ENCODE measurements around the gene FLYWCH2.
"Not testable (repeated sequence)": the region's sequence is repeated elsewhere in the genome, so short reads cannot be mapped to it uniquely, and the experiment has no call there.

Gene FLYWCH2

DNA sequence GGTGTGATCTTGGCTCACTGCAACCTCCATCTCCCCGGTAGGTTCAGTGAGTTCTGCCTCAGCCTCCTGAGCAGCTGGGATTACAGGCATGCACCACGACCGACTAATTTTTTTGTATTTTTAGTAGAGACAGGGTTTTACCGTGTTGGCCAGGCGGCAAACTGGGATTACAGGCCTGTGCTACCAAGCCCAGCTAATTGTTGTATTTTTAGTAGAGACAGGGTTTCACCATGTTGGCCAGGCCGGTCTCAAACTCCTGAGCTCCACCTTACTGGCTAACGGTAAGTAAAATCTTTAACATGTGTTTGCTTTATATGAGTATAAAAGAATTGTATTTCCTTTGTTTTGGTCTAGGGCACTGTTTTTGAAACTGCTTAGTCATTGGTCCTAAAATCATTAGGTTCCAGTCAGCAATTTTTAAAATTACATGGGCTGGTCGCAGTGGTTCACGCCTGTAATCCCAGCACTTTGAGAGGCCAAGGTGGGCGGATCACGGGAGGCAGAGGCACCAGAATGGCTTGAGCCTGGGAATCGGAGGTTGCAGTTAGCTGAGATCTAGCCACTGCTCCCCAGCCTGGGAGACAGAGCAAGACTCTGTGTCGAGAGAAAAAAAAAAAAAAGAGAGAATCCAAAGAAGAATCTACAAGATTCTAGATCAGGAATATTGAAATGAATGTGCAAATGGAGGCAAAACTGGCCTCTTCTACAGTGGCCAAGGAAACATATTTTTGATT is 32.3 kb downstream of the FLYWCH2 start:
- no peak for FAIRE-seq

DNA sequence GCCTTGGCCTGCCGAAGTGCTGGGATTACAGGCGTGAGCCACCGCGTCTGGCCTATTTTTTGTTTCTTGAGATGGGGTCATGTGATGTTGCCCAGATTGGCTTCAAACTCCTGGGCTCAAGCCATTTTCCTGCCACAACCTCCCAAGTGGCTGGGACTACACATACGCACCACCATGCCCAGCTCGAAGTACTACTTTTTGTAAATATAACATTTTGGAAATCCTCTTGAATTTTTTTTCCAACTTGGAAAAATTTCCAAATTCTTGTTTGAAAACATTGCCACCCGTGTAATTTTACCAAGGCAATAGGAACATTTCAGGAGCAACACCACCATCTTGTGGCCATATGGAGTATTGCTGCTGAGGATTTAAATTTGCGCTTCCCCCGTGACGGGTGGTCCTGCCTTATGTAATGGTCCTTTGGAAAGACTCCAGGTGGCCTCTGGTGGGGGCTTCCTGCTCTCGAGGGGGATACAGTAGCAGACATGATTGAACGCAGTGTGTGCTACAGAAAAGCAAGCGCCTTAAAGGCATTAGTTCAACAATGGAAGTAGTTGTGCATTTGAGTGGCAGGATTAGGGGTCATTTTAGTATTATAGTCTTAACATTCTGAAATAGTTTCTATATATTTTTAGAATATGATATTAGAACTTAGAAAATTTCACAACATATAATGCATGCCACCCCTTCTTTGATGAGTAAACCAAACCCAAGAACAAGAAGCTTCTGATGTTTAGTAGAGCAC is 36.7 kb downstream of the FLYWCH2 start:
- FAIRE-seq: no peak

DNA sequence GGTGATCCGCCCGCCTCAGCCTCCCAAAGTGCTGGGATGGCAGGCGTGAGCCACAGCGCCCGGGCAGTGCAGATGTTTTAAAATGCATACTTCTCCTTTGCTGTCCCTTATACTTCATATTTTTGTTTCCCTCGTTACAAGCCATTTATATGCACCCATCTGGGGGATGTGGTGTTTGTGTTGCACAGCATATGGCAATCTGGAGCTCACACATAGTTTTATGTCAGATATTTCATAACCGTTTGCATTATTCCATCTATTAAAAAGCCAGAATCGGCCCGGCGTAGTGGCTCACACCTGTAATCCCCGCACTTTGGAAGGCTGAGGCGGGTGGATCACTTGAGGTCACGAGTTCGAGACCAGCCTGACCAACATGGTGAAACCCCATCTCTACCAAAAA is 40.5 kb downstream of the FLYWCH2 start:
- no peak for FAIRE-seq

DNA sequence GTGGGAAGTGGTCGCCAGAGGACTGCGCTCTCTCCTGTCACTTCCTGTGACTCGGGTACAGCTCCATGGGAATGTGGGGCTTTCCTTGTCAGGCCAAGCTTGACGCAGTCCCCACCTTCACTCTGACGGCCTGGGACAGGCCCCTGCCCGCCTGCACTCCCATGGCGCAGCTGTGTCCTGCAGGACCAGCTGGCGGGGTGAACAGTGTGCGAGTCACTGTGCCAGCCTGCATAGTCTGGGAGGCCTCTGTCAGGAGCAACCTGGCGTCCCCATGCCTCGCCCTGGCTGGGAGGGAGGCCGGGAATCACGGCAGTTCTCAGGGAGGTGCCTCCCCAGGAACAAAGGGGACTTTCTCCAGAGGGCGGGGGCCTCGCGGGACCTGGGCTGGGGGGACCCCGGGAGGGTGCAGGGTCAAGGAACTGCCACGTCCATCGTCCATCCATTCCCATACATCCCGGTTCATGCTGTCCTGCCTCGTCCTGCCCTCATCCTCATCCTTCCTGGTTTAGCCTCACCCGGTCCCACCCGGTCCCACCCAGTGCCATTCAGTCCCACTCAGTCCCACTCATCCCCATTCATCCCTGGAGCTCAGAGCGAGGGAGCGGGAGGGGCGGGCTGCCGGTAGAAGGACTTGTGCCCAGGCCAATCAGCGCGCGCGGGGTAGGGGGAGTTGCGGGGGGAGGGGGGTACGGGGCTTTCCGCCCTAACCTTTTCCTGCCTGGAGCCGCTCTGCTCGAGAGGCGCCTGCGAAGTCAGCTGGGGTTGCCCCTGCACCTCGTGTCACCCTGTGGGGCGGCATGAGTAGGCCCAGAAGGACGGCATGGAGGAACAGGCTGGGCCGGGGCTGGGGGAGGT is 42.1 kb downstream of the FLYWCH2 start:
- FAIRE-seq: no peak

DNA sequence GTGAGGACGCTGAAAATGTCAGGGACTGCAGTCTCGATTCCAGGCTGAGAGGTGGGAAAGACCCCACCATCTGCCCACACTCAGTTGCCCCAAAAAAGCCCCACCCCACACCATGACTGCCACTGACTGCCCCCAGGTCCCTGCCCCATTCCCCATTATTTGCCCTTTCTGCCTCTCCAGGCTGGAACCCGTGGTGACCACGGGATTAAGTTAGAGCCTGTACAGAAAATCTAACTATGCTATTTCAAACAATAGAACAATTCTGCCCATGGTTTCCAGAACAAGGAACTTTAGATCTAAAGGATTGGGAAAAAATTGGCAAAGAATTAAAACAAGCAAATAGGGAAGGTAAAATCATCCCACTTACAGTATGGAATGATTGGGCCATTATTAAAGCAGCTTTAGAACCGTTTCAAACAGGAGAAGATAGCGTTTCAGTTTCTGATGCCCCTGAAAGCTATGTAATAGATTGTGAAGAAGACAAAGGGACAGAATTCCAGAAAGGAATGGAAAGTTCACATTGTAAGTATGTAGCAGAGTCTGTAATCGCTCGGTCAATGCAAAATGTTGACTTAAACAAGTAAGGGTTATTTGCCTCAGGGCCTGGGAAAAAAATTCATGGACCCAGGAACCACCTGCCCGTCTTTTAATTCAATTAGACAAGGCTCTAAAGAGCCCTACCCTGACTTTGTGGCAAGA is 43.1 kb downstream of the FLYWCH2 start:
- no peak for FAIRE-seq

DNA sequence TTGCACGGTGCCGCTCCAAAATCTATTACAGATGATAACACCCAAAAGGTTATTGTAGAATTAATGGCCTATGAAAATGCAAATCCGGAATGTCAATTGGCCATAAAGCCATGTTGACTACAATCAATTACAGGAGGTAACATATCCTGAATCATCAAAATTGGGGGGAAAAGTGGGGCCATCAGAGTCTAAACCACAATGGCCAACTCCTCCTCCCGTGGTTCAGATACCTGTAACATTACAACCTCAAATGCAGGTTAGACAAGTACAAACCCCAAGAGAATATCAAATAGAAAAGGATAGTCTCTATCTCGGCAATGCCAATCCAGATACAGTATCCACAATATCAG is 43.6 kb downstream of the FLYWCH2 start:
- no peak for FAIRE-seq

DNA sequence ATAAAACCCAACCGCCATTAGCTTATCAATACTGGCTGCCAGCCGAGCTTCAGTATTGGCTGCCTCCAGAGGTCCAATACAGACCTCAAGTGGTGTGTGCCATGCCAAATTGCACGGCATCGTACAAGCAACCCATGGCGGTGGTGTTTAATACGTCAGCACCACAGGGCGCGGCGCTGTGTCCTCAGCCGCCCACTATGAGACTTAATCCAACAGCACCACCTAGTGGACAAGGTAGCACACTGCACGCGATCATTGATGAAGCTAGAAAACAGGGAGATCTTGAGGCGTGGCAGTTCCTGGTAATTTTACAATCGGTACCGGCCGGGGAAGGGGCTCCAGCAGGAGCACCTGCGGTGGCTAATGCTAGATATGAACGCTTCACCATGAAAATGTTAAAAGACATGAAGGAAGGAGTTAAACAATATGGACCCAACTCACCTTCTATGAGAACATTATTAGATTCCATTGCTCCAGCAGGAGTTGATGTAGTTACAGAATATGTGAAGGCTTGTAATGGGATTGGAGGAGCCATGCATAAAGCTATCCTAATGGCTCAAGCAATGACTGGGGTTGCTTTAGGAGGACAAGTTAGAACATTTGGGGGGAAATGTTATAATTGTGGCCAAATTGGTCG is 44.1 kb downstream of the FLYWCH2 start:
- no peak for FAIRE-seq

DNA sequence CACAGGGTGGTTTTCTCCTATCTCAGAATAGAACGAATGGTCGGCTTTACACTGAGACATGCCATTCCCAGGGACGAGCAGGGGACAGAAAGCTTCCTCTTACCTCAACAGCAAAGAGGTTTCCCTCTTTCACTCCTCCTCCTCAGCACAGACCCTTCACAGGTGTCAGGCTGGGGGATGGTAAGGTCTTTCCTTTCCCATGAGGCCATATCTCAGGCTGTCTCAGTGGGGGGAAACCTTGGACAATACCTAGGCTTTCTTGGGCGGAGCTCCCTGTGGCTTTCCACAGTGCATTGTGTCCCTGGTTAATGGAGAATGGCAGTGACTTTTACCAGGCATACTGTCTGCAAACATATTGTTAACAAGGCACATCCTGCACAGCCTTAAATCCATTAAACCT is 45.1 kb downstream of the FLYWCH2 start:
- FAIRE-seq: not testable (repeated sequence)

DNA sequence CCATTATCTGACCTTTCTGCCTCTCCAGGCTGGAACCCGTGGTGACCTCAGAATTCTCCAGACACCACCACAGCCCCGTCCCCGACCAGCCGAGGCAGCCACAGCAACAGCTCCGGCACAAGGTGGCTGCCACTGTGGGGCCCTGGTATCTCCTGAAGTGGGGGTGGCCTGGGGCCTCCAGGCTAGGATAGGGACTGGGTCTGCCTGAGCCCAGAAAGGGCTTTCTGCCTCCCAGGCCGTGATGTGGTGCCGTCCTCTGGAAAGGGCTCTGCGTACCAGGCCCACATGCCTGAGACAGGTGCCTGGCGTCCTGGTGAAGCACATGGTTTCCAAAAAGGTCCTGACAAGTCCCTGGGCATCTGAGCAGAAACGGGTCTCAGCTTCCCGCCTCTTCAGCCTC is 45.8 kb downstream of the FLYWCH2 start:
- FAIRE-seq: no peak

DNA sequence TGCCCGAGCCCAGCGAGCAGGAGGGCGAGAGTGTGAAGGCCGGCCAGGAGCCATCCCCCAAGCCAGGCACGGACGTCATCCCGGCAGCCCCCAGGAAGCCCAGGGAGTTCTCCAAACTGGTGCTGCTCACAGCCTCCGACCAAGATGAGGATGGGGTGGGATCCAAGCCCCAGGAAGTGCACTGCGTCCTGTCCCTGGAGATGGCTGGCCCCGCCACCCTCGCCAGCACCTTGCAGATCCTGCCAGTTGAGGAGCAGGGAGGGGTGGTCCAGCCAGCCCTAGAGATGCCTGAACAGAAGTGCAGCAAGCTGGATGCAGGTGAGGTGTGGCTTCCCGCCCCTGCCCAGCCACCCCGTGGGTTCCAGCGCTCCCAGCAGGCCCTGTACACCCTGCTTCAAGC is 46.7 kb downstream of the FLYWCH2 start:
- no peak for FAIRE-seq

DNA sequence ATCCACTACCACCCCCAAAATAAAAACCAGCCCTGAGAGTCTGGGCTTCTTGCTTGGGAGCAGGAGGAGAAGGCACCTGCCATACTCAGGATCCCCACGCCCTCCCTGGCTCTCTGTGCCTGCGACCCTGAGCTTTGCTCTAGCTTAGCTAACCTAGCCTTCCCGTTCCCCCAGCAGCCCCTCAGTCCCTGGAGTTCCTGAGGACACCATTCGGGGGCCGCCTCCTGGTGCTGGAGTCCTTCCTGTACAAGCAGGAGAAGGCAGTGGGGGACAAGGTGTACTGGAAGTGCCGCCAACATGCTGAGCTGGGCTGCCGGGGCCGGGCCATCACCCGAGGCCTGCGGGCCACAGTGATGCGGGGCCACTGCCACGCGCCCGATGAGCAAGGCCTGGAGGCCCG is 47.2 kb downstream of the FLYWCH2 start:
- FAIRE-seq: no peak

DNA sequence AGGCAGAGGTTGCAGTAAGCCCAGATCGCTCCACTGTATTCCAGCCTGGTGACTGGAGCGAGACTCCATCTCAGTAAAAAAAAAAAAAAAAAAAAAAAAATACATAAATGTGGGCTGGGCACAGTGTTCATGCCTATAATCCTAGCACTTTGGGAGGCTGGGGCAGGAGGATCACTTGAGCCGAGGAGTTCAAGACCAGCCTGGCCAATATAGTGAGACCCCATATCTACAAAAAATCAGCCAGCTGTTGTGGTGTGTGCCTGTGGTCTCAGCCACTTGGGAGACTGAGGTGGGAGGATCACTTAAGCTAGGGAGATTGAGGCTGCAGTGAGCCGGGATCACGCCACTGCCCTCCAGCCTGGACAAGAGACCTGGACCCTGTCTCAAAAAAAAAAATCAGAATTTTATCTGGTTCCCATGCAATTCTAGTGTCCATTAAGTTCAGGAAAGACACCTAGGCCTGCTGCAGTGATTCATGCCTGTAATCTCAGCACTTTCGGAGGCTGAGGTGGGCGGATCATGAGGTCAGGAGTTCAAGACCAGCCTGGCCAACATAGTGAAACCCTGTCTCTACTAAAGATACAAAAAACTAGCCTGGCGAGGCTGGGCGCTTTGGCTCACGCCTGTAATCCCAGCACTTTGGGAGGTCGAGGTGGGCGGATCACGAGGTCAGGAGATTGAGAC is 48.4 kb downstream of the FLYWCH2 start:
- not testable (repeated sequence) for FAIRE-seq

DNA sequence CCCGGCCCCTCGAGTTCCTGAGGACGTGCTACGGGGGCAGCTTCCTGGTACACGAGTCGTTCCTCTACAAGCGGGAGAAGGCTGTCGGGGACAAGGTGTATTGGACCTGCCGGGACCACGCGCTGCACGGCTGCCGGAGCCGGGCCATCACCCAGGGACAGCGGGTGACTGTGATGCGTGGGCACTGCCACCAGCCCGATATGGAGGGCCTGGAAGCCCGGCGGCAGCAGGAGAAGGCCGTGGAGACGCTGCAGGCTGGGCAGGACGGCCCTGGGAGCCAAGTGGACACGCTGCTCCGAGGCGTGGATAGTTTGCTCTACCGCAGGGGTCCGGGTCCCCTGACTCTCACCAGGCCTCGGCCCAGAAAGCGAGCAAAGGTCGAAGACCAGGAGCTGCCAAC is 50.1 kb downstream of the FLYWCH2 start:
- FAIRE-seq: no peak

DNA sequence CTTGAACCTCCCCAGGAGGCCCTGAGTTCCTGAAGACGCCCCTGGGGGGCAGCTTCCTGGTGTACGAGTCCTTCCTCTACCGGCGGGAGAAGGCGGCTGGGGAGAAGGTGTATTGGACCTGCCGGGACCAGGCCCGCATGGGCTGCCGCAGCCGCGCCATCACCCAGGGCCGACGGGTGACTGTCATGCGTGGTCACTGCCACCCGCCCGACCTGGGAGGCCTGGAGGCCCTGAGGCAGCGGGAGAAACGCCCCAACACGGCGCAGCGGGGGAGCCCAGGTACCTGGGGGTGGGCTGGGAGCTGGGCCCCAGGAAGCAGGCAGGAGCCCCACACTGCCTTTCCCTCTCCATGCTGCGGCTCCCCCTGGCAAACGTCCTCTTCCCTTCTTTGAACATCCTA is 50.7 kb downstream of the FLYWCH2 start:
- FAIRE-seq: no peak

DNA sequence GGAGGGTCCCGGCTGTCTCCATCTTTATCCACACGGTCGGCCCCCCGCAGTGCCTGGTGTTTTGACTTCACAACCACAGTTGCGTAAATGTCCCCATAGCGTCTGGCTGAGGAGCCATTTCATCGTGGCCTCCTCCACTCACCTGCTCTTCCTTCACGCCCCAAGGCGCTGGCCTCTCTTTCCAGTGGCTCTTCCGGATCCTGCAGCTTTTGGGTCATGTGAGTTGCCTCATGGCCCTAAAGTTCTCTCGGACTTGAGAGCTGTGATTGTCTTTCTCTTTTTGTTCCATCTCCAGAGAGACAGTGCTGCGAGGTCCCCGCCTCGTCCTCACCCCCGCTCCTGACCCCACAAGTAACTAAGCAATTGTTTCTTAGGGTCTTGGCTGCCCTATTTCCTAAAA is 51.4 kb downstream of the FLYWCH2 start:
- no peak for FAIRE-seq

DNA sequence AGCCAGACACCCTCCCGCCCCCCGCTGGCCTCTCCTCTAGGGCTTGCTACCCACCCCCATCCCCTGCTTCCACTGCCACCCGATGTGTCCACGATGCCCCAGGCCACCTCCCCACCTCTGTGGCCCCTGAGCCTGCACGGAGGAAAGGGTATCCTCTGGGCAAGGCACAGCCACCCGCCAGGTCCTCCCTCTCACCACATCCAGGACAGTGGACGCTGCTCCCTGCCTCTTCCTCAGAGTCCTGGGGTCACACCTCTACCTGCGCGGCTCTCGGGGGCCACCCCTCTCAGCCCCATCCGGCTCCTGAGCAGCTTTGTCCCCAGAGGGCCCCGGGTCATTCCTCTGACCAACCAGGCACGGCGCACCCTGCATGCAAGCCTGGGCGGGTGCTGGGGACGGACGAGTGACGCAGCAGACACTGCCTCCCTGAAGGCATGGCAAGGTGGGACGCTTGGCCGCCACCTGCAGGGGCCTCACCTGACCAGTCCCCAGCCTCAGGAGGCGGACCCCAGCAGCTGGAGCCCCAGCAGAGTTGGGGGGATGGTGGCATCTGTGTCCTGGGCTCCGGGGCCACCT is 53.5 kb downstream of the FLYWCH2 start:
- FAIRE-seq: no peak

DNA sequence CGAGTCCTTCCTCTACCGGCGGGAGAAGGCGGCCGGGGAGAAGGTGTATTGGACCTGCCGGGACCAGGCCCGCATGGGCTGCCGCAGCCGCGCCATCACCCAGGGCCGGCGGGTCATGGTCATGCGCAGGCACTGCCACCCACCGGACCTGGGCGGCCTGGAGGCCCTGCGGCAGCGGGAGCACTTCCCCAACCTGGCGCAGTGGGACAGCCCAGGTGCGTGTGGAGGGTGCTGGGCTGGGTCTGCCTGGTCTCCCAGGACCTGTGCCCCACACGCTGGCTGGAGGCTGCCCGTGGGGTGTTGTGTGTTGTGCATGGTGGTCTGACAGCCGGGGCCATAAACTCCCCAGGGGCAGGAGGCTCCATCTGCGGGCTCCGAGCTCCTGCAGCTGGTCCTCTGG is 54.2 kb downstream of the FLYWCH2 start:
- FAIRE-seq: no peak

DNA sequence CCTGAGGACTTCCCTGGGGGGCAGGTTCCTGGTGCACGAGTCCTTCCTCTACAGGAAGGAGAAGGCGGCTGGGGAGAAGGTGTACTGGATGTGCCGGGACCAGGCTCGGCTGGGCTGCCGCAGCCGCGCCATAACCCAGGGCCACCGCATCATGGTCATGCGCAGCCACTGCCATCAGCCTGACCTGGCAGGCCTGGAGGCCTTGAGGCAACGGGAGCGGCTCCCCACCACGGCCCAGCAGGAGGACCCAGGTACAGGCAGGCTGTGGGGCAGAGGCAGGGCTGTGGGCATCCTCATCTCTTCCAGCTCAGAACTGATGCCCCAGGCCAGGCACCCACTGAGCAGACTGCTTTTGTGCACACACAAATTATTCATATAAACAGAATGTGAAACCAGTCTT is 55.2 kb downstream of the FLYWCH2 start:
- FAIRE-seq: no peak

DNA sequence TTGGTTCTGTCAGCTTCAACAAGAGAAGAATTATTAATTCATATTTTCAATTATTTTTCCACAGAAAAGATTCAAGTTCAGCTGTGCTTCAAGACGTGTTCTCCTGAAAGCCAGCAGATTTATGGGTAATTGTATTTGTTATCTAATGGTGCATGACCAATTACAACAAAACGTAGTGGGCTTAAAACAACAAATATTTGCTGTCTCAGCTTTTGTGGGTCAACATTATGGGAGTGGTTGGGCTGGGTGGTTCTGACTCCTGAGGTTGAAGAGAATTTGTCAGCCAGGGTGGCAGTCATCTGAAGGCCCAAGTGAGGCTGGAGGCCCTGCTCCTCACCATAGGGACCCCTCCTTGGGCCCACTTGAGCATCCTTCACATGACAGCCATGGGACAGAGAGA is 57.0 kb downstream of the FLYWCH2 start:
- no peak for FAIRE-seq

DNA sequence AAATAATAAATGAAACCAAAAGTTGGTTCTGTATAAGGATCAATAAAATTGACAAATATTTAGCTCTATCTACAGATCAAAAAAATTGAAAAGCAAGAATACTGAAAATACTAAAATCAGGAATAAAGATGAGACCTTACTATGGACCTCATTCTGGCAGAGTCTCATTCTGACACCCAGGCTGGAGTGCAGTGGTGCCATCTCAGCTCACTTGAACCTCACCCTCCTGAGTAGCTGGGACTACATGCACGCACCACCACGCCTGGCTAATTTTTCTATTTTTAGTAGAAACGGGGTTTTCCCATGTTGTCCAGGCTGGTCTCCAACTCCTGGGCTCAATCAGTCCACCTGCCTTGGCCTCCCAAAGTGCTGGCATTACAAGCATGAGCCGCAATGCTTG is 59.0 kb downstream of the FLYWCH2 start:
- no peak for FAIRE-seq

DNA sequence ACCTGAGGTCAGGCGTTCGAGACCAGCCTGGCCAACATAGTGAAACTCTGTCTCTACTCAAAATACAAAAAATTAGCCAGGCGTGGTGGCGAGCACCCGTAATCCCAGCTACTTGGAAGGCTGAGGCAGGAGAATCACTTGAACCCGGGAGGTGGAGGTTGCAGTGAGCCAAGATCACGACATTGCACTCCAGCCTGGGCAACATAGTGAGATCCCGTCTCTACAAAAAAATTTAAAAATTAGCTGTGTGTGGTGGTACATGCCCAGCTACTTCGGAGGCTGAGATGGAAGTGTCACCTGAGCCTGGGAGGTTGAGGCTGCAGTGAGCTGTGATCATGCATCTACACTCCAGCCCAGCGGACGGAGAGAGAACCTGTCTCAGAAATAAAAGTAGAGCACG is 60.7 kb downstream of the FLYWCH2 start:
- not testable (repeated sequence) for FAIRE-seq

DNA sequence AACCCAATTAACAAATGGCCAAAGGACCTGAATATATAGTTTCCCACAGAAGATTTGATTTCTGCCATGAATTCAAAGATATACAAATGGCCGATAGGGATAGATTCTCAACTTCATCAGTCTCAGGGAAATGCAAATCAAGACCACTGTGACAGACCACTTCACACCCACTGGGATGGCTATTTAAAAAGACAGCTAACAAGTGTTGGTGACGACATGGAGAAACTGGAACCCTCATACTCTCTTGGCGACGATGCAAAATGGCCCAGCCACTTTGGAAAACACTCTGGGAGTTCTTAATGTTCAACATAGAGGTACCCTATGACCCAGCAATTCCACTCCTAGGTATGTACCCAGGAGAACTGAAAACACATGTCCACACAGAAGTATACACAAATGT is 63.6 kb downstream of the FLYWCH2 start:
- FAIRE-seq: no peak
